ENCODE measurements around the gene VWCE.

DNA sequence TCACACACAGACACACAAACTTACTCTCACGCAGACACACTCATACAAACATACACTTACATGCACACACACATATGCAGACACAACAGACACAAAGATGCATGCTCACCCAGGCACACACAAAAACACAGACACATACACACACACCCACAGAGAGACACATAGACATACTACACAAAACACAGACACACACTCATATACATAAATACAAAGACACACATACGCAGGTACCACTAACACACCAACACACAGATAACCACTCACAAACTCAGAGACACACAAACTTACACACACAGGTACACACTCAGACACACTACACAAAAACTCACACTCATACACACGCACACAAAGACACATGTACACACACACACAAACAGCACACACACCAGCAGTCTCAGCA is 22.4 kb downstream of the VWCE start:
- no peak for TF ChIP-seq CBX2 (IDR thresholded peaks at IDR 0.05; ENCODE audit: insufficient read depth, low read length, poor library complexity, severe bottlenecking)
- TF ChIP-seq HNRNPK (IDR thresholded peaks at IDR 0.05; ENCODE audit: low read depth, low read length, poor library complexity, severe bottlenecking) = no peak
- TF ChIP-seq, protein P1, sequence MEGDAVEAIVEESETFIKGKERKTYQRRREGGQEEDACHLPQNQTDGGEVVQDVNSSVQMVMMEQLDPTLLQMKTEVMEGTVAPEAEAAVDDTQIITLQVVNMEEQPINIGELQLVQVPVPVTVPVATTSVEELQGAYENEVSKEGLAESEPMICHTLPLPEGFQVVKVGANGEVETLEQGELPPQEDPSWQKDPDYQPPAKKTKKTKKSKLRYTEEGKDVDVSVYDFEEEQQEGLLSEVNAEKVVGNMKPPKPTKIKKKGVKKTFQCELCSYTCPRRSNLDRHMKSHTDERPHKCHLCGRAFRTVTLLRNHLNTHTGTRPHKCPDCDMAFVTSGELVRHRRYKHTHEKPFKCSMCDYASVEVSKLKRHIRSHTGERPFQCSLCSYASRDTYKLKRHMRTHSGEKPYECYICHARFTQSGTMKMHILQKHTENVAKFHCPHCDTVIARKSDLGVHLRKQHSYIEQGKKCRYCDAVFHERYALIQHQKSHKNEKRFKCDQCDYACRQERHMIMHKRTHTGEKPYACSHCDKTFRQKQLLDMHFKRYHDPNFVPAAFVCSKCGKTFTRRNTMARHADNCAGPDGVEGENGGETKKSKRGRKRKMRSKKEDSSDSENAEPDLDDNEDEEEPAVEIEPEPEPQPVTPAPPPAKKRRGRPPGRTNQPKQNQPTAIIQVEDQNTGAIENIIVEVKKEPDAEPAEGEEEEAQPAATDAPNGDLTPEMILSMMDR (IDR thresholded peaks at IDR 0.05 in 2 of 3, conservative IDR thresholded peaks at IDR 0.05 in 1 of 3; ENCODE audit: insufficient read depth in 2 of 3, low read depth in 1 of 3, low read length in 3 of 3) = no peak
- no peak for TF ChIP-seq ATF3 (IDR thresholded peaks at IDR 0.05)
- no peak for TF ChIP-seq ATF3 (CRISPR knock-in tag; conservative IDR thresholded peaks at IDR 0.05)
- TF ChIP-seq ARID1B (IDR thresholded peaks at IDR 0.05) = no peak
- TF ChIP-seq ZNF140 (CRISPR knock-in tag; IDR thresholded peaks at IDR 0.05) = no peak
- no peak for TF ChIP-seq E2F5 (CRISPR knock-in tag; IDR thresholded peaks at IDR 0.05)
- TF ChIP-seq ZNF121 (CRISPR knock-in tag; conservative IDR thresholded peaks at IDR 0.05) = no peak
- TF ChIP-seq, protein P2, sequence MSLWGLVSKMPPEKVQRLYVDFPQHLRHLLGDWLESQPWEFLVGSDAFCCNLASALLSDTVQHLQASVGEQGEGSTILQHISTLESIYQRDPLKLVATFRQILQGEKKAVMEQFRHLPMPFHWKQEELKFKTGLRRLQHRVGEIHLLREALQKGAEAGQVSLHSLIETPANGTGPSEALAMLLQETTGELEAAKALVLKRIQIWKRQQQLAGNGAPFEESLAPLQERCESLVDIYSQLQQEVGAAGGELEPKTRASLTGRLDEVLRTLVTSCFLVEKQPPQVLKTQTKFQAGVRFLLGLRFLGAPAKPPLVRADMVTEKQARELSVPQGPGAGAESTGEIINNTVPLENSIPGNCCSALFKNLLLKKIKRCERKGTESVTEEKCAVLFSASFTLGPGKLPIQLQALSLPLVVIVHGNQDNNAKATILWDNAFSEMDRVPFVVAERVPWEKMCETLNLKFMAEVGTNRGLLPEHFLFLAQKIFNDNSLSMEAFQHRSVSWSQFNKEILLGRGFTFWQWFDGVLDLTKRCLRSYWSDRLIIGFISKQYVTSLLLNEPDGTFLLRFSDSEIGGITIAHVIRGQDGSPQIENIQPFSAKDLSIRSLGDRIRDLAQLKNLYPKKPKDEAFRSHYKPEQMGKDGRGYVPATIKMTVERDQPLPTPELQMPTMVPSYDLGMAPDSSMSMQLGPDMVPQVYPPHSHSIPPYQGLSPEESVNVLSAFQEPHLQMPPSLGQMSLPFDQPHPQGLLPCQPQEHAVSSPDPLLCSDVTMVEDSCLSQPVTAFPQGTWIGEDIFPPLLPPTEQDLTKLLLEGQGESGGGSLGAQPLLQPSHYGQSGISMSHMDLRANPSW (CRISPR knock-in tag; IDR thresholded peaks at IDR 0.05) = no peak
- no peak for TF ChIP-seq SREBF1 (IDR thresholded peaks at IDR 0.05; ENCODE audit: borderline replicate concordance, low read depth, low read length)
